GM23338 (cell line): ENCODE results near the gene HOXD4. TPM values are rescaled to one million over a fixed set of nuclear protein-coding genes. Genes with fewer than 3 reads are reported as not detected.

Experiments
- ATAC-seq: fragments of 200-7000 bp; cut with Tn5 transposase; 3 replicates; pipeline ENCODE4 v1.9.1; 2020
- DNase-seq: peaks from one replicate; pipeline ENCODE4 v3.0.0-alpha.2; 2015; ENCODE audit warnings: low spot score
- H2AFZ ChIP-seq: fragments of 200-600 bp; sonication (generic); 2 replicates; pipeline ENCODE4 v1.8.0; 2016; ENCODE audit warnings: antibody characterized with exemption, mild to moderate bottlenecking, moderate library complexity
- H3F3A ChIP-seq: fragments of 200-600 bp; sonication (generic); replicated peaks from 2 replicates; pipeline ENCODE4 v1.8.0; 2017; ENCODE audit warnings: antibody characterized with exemption, mixed run types, low read depth
- H3K27ac ChIP-seq: fragments of 200-600 bp; sonication (generic); 2 replicates; pipeline ENCODE4 v1.6.1; 2016; ENCODE audit warnings: low read depth
- H3K27me3 ChIP-seq: fragments of 200-600 bp; sonication (generic); 2 replicates; pipeline ENCODE4 v1.8.0; 2016; ENCODE audit warnings: mild to moderate bottlenecking, mixed run types, moderate library complexity; ENCODE audit not compliant: insufficient read depth
- H3K36me3 ChIP-seq: fragments of 200-600 bp; sonication (generic); 2 replicates; pipeline ENCODE4 v1.8.0; 2016; ENCODE audit warnings: mild to moderate bottlenecking; ENCODE audit not compliant: insufficient read depth
- H3K4me1 ChIP-seq: fragments of 200-600 bp; sonication (generic); 2 replicates; pipeline ENCODE4 v1.8.0; 2016; ENCODE audit warnings: mild to moderate bottlenecking, moderate library complexity; ENCODE audit not compliant: insufficient read depth
- H3K4me2 ChIP-seq: fragments of 200-600 bp; sonication (generic); 2 replicates; pipeline ENCODE4 v1.7.1; 2017; ENCODE audit warnings: mixed run types
- H3K4me3 ChIP-seq: fragments of 200-600 bp; sonication (generic); 2 replicates; pipeline ENCODE4 v1.6.1; 2016; ENCODE audit warnings: mixed run types
- H3K79me2 ChIP-seq: fragments of 200-600 bp; sonication (generic); replicated peaks from 2 replicates; pipeline ENCODE4 v1.8.0; 2017; ENCODE audit warnings: mild to moderate bottlenecking; ENCODE audit not compliant: insufficient read depth
- H3K9me2 ChIP-seq: fragments of 200-600 bp; sonication (generic); 2 replicates; pipeline ENCODE4 v1.8.0; 2017; ENCODE audit not compliant: insufficient read depth
- H4K20me1 ChIP-seq: fragments of 200-600 bp; sonication (generic); replicated peaks from 2 replicates; pipeline ENCODE4 v1.8.0; 2017; ENCODE audit warnings: mild to moderate bottlenecking; ENCODE audit not compliant: insufficient read depth
- H3K27ac Mint-ChIP-seq: 2 replicates; pipeline ENCODE4 v1.8.0; 2020; ENCODE audit warnings: inconsistent platforms, mild to moderate bottlenecking, moderate library complexity, mixed read lengths
- H3K27me3 Mint-ChIP-seq: 3 replicates; pipeline ENCODE4 v1.8.0; 2022; ENCODE audit warnings: low read depth, mild to moderate bottlenecking, moderate library complexity, mixed read lengths, inconsistent platforms; ENCODE audit not compliant: insufficient read depth, poor library complexity
- H3K36me3 Mint-ChIP-seq: 3 replicates; pipeline ENCODE4 v1.8.0; 2021; ENCODE audit warnings: low read depth, mild to moderate bottlenecking, inconsistent platforms, moderate library complexity, mixed read lengths
- H3K4me1 Mint-ChIP-seq: 3 replicates; pipeline ENCODE4 v1.8.0; 2020; ENCODE audit warnings: mild to moderate bottlenecking, inconsistent platforms, mixed read lengths
- H3K4me3 Mint-ChIP-seq: 3 replicates; pipeline ENCODE4 v1.8.0; 2021; ENCODE audit warnings: moderate library complexity, mild to moderate bottlenecking, inconsistent platforms, mixed read lengths
- H3K9me3 Mint-ChIP-seq: 3 replicates; pipeline ENCODE4 v1.8.0; 2020; ENCODE audit warnings: moderate library complexity, mild to moderate bottlenecking, inconsistent platforms, mixed read lengths
- CREB1 ChIP-seq: fragments of 250-450 bp; sonication (Bioruptor Pico); IDR thresholded peaks from 2 replicates; pipeline ENCODE4 v1.5.0; 2020; ENCODE audit warnings: low read depth, mild to moderate bottlenecking, moderate library complexity
- ETS1 ChIP-seq: IDR thresholded peaks from 2 replicates; pipeline ENCODE4 v1.6.1; 2016; ENCODE audit warnings: antibody characterized with exemption
- EZH2 ChIP-seq: fragments of 200-600 bp; sonication (generic); IDR thresholded peaks from one replicate; pipeline ENCODE4 v1.8.0; 2017; ENCODE audit warnings: antibody characterized with exemption, mild to moderate bottlenecking, low read depth; ENCODE audit not compliant: unreplicated experiment
- EZH2phosphoT487 ChIP-seq: fragments of 200-600 bp; sonication (generic); IDR thresholded peaks from one replicate; pipeline ENCODE4 v1.8.1; 2018; ENCODE audit warnings: antibody characterized with exemption; ENCODE audit not compliant: unreplicated experiment
- JUNB ChIP-seq: IDR thresholded peaks from one replicate; pipeline ENCODE4 v1.6.1; 2016; ENCODE audit warnings: antibody characterized with exemption; ENCODE audit not compliant: unreplicated experiment
- NANOG ChIP-seq: IDR thresholded peaks from 2 replicates; pipeline ENCODE4 v1.6.1; 2016; ENCODE audit warnings: antibody characterized with exemption, borderline replicate concordance
- POLR2AphosphoS5 ChIP-seq: IDR thresholded peaks from 2 replicates; pipeline ENCODE4 v1.6.1; 2016; ENCODE audit warnings: antibody characterized with exemption, low read depth
- REST ChIP-seq: IDR thresholded peaks from one replicate; pipeline ENCODE4 v1.6.1; 2018; ENCODE audit warnings: antibody characterized with exemption; ENCODE audit not compliant: unreplicated experiment
- STAT1 ChIP-seq: IDR thresholded peaks from one replicate; pipeline ENCODE4 v1.6.1; 2016; ENCODE audit warnings: antibody characterized with exemption; ENCODE audit not compliant: unreplicated experiment
- ZNF114 ChIP-seq: fragments of 250-450 bp; sonication (Bioruptor Pico); IDR thresholded peaks from 2 replicates; pipeline ENCODE4 v1.5.0; 2020; ENCODE audit warnings: mild to moderate bottlenecking, moderate library complexity
- ZNF331 ChIP-seq: fragments of 250-450 bp; sonication (Bioruptor Pico); IDR thresholded peaks from 2 replicates; pipeline ENCODE4 v1.5.0; 2020; ENCODE audit warnings: low read depth, mild to moderate bottlenecking, moderate library complexity
- polyA plus RNA-seq: library from polyadenylated mRNA; unstranded; fragments of >200 nt; fragmentation: Nextera tagmentation; extraction: Ambion mirVana; gene quantifications from 2 replicates; pipeline ENCODE4 v1.2.1, GENCODE V29; 2016
- total RNA-seq: library from RNA; depleted of rRNA; stranded (reverse); fragments of >200 nt; shearing (Covaris generic); gene quantifications from 2 replicates; pipeline ENCODE4 v1.2.3, GENCODE V29; 2014

Gene HOXD4
- total and polyA plus RNA-seq, 2 experiments from 2014 or later = not detected

- H3K4me2 ChIP-seq = no peak overlapping the region
- H3K27ac Mint-ChIP-seq = no peak overlapping the region
- peaks cover 5% of the 10 kb centered on the region; the same call in 1 of the 3 replicates for H3K36me3 Mint-ChIP-seq
- H3K27me3 ChIP-seq = peaks cover 99% of the 10 kb centered on the region
- H3K4me3 ChIP-seq = no peak overlapping the region
- peaks cover 8% of the 10 kb centered on the region for H3K9me3 Mint-ChIP-seq
- H3K4me1 Mint-ChIP-seq = peaks cover 17% of the 10 kb centered on the region
- peaks cover 35% of the 10 kb centered on the region for H4K20me1 ChIP-seq
- TF ChIP-seq JUNB (no peak), EZH2phosphoT487 (peak; percentile 65), POLR2AphosphoS5 (no peak), NANOG (no peak), EZH2 (peak; percentile 70)
- ATAC-seq = no peak
- no peaks in the 10 kb centered on the region for H3K9me2 ChIP-seq
- no peaks in the 10 kb centered on the region for H3K79me2 ChIP-seq
- no peak overlapping the region for H3K4me3 Mint-ChIP-seq
- H3F3A ChIP-seq = peaks cover 51% of the 10 kb centered on the region
- no peak overlapping the region for H3K27ac ChIP-seq
- H3K27me3 Mint-ChIP-seq = peaks cover 96% of the 10 kb centered on the region
- DNase-seq = no peak
- peaks cover 38% of the 10 kb centered on the region for H3K4me1 ChIP-seq
- no peaks in the 10 kb centered on the region for H3K36me3 ChIP-seq
- H2AFZ ChIP-seq = no peak overlapping the region
Observed at GRCh38 chr2:176111846-176112374, 39.4 kb upstream of the HOXD4 start.

- TF ChIP-seq EZH2phosphoT487 (peak; percentile 77), EZH2 (peak; percentile 96), JUNB (no peak)
- ATAC-seq (no peak), DNase-seq (no peak)
- Mint-ChIP-seq H3K9me3 (peaks cover 13% of the 10 kb centered on the region), H3K4me3 (no peak overlapping the region), H3K27me3 (peaks cover 98% of the 10 kb centered on the region), H3K4me1 (peaks cover 17% of the 10 kb centered on the region), H3K27ac (no peak overlapping the region), H3K36me3 (peaks cover 6% of the 10 kb centered on the region; the same call in 1 of the 3 replicates)
- Histone ChIP-seq H3K9me2 (no peaks in the 10 kb centered on the region), H3K27ac (no peak overlapping the region), H3K4me2 (no peak overlapping the region), H3K4me1 (peaks cover 38% of the 10 kb centered on the region), H3K27me3 (peaks cover 100% of the 10 kb centered on the region), H3K79me2 (no peaks in the 10 kb centered on the region), H3K36me3 (no peaks in the 10 kb centered on the region), H3K4me3 (no peak overlapping the region), H3F3A (peaks cover 52% of the 10 kb centered on the region), H4K20me1 (peaks cover 35% of the 10 kb centered on the region), H2AFZ (no peak overlapping the region)
Observed at GRCh38 chr2:176112375-176113302, 38.7 kb upstream of the HOXD4 start.

- no peaks in the 10 kb centered on the region for H3K79me2 ChIP-seq
- Mint-ChIP-seq H3K27me3 (peaks cover 100% of the 10 kb centered on the region), H3K36me3 (peaks cover 8% of the 10 kb centered on the region; the same call in 2 of the 3 replicates), H3K4me1 (peaks cover 15% of the 10 kb centered on the region), H3K27ac (no peak overlapping the region), H3K9me3 (peaks cover 14% of the 10 kb centered on the region), H3K4me3 (no peak overlapping the region; the same call in 2 of the 3 replicates)
- peaks cover 47% of the 10 kb centered on the region for H3F3A ChIP-seq
- no peak overlapping the region for H3K27ac ChIP-seq
- DNase-seq = no peak
- H3K27me3 ChIP-seq = peaks cover 100% of the 10 kb centered on the region
- peaks cover 37% of the 10 kb centered on the region for H3K4me1 ChIP-seq
- 0 out of 3 replicates have a peak, but pooled peaks have one; percentile 4 for ATAC-seq
- peaks cover 30% of the 10 kb centered on the region for H4K20me1 ChIP-seq
- H3K36me3 ChIP-seq = no peaks in the 10 kb centered on the region
- H2AFZ ChIP-seq = no peak overlapping the region
- no peaks in the 10 kb centered on the region for H3K9me2 ChIP-seq
- 0 out of 2 replicates have a peak overlapping the region, but pooled peaks have one; percentile 18 for H3K4me2 ChIP-seq
- no peak overlapping the region for H3K4me3 ChIP-seq
- TF ChIP-seq ZNF114 (CRISPR knock-in tag) = no peak
- TF ChIP-seq REST = no peak
- TF ChIP-seq NANOG = no peak
- no peak for TF ChIP-seq CREB1
- peak; percentile 78 for TF ChIP-seq EZH2
- no peak for TF ChIP-seq STAT1
- TF ChIP-seq ZNF331 = no peak
- no peak for TF ChIP-seq ETS1
- peak; percentile 57 for TF ChIP-seq EZH2phosphoT487
- TF ChIP-seq JUNB = no peak
Observed at GRCh38 chr2:176114120-176114929, 37.0 kb upstream of the HOXD4 start.
